PFSK-1 (cell line): Measurements from ENCODE around the gene ARL6IP5.

Source experiments
- FOXP2 ChIP-seq: optimal IDR thresholded peaks from 2 replicates; pipeline ENCODE3; 2011; ENCODE audit warnings: borderline replicate concordance, control low read depth, inconsistent platforms; ENCODE audit not compliant: insufficient read depth; ENCODE audit errors: extremely low read length, extremely low read depth
- POLR2AphosphoS5 ChIP-seq: IDR thresholded peaks from 2 replicates; pipeline ENCODE4 v1.6.1; 2012; ENCODE audit warnings: low read depth, mild to moderate bottlenecking, control low read depth, low read length, moderate library complexity
- SIN3A ChIP-seq: IDR thresholded peaks from 2 replicates; pipeline ENCODE4 v1.6.1; 2012; ENCODE audit warnings: mild to moderate bottlenecking, low read length, moderate library complexity, borderline replicate concordance; ENCODE audit not compliant: insufficient read depth
- TAF1 ChIP-seq: IDR thresholded peaks from 2 replicates; pipeline ENCODE4 v1.6.1; 2012; ENCODE audit warnings: low read length, control low read depth, borderline replicate concordance; ENCODE audit not compliant: insufficient read depth
- TF ChIP-seq, protein P1 (sequence below), 2 experiments: IDR thresholded peaks; 2 replicates each; pipeline versions ENCODE4 v1.6.1 to v1.8.0; 2011 to 2012; ENCODE audit warnings: low read depth in 2 of 2, low read length in 2 of 2, control low read depth in 1 of 2, inconsistent platforms in 1 of 2, mild to moderate bottlenecking in 1 of 2, moderate library complexity in 1 of 2; ENCODE audit not compliant: insufficient read depth in 1 of 2

Gene ARL6IP5

DNA sequence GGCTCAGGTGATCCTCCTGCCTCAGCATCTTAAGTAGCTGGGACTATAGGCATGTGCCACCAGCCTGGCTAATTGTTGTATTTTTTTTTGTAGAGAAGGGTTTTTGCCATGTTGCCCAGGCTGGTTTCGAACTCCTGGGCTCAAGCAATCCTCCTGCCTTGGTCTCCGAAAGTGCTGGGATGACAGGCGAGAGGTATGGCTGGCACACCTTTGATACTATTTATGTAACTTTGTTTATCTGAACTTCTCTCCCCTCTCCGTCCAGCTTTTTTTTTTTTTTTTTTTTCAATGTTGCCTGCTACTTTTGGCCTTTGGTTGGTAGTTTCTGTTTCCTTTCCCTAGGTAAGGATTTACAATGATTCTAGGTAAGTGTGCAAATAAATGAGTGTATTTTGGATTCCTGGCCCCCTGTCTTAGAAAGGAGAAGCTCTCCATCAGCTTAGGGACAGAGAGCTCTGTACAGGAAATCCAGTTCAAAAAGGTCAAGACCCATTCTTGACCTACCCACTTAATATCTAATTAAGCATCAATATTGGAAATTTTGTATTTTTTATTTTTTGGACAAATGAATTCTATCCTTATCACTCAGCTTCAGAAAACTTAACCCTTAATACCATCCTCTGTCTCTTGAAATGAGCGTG is 6.8 kb downstream of the ARL6IP5 start:
- TF ChIP-seq SIN3A (no peak), POLR2AphosphoS5 (no peak), FOXP2 (no peak), TAF1 (no peak)
- TF ChIP-seq, protein P1, sequence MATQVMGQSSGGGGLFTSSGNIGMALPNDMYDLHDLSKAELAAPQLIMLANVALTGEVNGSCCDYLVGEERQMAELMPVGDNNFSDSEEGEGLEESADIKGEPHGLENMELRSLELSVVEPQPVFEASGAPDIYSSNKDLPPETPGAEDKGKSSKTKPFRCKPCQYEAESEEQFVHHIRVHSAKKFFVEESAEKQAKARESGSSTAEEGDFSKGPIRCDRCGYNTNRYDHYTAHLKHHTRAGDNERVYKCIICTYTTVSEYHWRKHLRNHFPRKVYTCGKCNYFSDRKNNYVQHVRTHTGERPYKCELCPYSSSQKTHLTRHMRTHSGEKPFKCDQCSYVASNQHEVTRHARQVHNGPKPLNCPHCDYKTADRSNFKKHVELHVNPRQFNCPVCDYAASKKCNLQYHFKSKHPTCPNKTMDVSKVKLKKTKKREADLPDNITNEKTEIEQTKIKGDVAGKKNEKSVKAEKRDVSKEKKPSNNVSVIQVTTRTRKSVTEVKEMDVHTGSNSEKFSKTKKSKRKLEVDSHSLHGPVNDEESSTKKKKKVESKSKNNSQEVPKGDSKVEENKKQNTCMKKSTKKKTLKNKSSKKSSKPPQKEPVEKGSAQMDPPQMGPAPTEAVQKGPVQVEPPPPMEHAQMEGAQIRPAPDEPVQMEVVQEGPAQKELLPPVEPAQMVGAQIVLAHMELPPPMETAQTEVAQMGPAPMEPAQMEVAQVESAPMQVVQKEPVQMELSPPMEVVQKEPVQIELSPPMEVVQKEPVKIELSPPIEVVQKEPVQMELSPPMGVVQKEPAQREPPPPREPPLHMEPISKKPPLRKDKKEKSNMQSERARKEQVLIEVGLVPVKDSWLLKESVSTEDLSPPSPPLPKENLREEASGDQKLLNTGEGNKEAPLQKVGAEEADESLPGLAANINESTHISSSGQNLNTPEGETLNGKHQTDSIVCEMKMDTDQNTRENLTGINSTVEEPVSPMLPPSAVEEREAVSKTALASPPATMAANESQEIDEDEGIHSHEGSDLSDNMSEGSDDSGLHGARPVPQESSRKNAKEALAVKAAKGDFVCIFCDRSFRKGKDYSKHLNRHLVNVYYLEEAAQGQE (IDR thresholded peaks at IDR 0.05; ENCODE audit: insufficient read depth in 1 of 2, low read depth in 2 of 2, low read length in 2 of 2) = no peak

GRCh38 chr3:69092030-69092516 is 7.3 kb downstream of the ARL6IP5 start:
- TF ChIP-seq POLR2AphosphoS5 (no peak), FOXP2 (no peak)
- TF ChIP-seq, protein P1 (IDR thresholded peaks at IDR 0.05; ENCODE audit: insufficient read depth in 1 of 2, low read depth in 2 of 2, low read length in 2 of 2) = no peak

DNA sequence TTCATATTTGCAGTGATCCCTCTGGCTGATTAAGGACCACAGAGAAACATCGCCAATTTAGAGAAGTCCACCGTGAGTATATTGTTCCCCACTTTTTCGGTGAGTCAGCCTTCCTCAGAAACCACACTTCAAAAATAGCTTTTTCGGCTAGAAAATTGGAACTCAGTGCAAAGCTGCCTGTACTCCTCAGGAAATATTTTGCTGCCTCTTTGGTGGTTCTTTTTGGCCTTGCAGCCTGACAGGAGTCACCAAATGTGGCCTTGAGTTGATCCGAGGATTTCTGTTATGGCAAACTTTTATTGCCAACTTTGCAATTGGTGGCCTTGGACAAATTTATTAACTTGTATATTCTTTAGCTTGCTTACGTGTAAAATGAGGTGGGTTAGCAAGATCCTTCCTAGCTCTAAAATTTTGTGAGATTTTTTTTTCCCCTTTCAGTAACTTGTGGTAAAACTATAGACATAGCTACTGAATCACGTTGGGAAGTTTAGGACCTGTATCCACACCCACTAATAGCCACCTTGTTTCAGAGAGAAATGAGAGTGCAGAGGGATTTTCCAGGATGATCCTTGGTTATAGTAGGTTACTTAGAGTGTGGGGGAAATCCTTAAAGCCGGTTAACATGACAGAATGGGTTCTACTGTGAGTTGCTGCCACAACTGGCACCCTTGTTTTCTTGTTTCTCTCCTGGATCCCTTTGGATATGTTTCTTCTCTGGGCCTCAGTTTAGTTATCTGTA is 9.9 kb downstream of the ARL6IP5 start:
- TF ChIP-seq TAF1 (no peak), SIN3A (no peak), FOXP2 (no peak), POLR2AphosphoS5 (no peak)
- TF ChIP-seq, protein P1 (IDR thresholded peaks at IDR 0.05; ENCODE audit: insufficient read depth in 1 of 2, low read depth in 2 of 2, low read length in 2 of 2) = no peak

GRCh38 chr3:69095636-69096035 is 10.9 kb downstream of the ARL6IP5 start:
- TF ChIP-seq FOXP2 (no peak), SIN3A (no peak), POLR2AphosphoS5 (no peak), TAF1 (no peak)
- TF ChIP-seq, protein P1 (IDR thresholded peaks at IDR 0.05; ENCODE audit: insufficient read depth in 1 of 2, low read depth in 2 of 2, low read length in 2 of 2) = no peak
